HEK293 (cell line): Measurements from ENCODE around the gene FKRP.
A peak's percentile ranks its signal among the peaks of the same experiment; 100 is the strongest.

Experiments
- BCL11B ChIP-seq: fragments of 450-650 bp; formaldehyde crosslinking; IDR thresholded peaks from 2 replicates; pipeline ENCODE4 v1.5.1; 2016; ENCODE audit warnings: low read depth, missing biosample characterization, missing genetic modification characterization
- OVOL3 ChIP-seq: fragments of 450-650 bp; formaldehyde crosslinking; IDR thresholded peaks from 2 replicates; pipeline ENCODE4 v1.5.1; 2016; ENCODE audit warnings: missing biosample characterization, missing genetic modification characterization
- SALL2 ChIP-seq: fragments of 450-650 bp; formaldehyde crosslinking; IDR thresholded peaks from 2 replicates; pipeline ENCODE4 v1.5.0; 2017; ENCODE audit warnings: missing biosample characterization, mild to moderate bottlenecking, missing genetic modification characterization, borderline replicate concordance
- SP3 ChIP-seq: fragments of 450-650 bp; formaldehyde crosslinking; IDR thresholded peaks from 2 replicates; pipeline ENCODE4 v1.5.1; 2016; ENCODE audit warnings: missing biosample characterization, missing genetic modification characterization
- WT1 ChIP-seq: fragments of 450-650 bp; formaldehyde crosslinking; IDR thresholded peaks from 2 replicates; pipeline ENCODE4 v1.5.1; 2016; ENCODE audit warnings: missing biosample characterization, missing genetic modification characterization
- YY2 ChIP-seq: fragments of 450-650 bp; formaldehyde crosslinking; IDR thresholded peaks from 2 replicates; pipeline ENCODE4 v1.5.1; 2016; ENCODE audit warnings: missing biosample characterization, missing genetic modification characterization
- ZEB2 ChIP-seq: fragments of 450-650 bp; formaldehyde crosslinking; IDR thresholded peaks from 2 replicates; pipeline ENCODE4 v1.5.1; 2016; ENCODE audit warnings: missing biosample characterization, missing genetic modification characterization
- ZNF114 ChIP-seq: fragments of 450-650 bp; formaldehyde crosslinking; IDR thresholded peaks from 2 replicates; pipeline ENCODE4 v1.5.0; 2017; ENCODE audit warnings: missing biosample characterization, missing genetic modification characterization
- ZNF169 ChIP-seq: fragments of 450-650 bp; formaldehyde crosslinking; IDR thresholded peaks from 2 replicates; pipeline ENCODE4 v1.5.1; 2016; ENCODE audit warnings: missing biosample characterization, missing genetic modification characterization
- ZNF174 ChIP-seq: fragments of 450-650 bp; formaldehyde crosslinking; IDR thresholded peaks from 2 replicates; pipeline ENCODE4 v1.5.0; 2017; ENCODE audit warnings: missing biosample characterization, mild to moderate bottlenecking, missing genetic modification characterization
- ZNF2 ChIP-seq: fragments of 450-650 bp; formaldehyde crosslinking; IDR thresholded peaks from 2 replicates; pipeline ENCODE4 v1.5.1; 2016; ENCODE audit warnings: missing biosample characterization, missing genetic modification characterization
- ZNF274 ChIP-seq, 2 experiments: fragments of 200-500 bp in 1 of 2; fragments of 450-650 bp in 1 of 2; sonication (Bioruptor generic) in 1 of 2; formaldehyde crosslinking in 1 of 2; IDR thresholded peaks; 2 replicates each; pipeline versions ENCODE4 v1.5.1 to v1.6.1; 2014 to 2016; ENCODE audit warnings: borderline replicate concordance in 1 of 2, inconsistent platforms in 1 of 2, low read length in 1 of 2, missing biosample characterization in 1 of 2, missing genetic modification characterization in 1 of 2
- ZNF324 ChIP-seq: fragments of 450-650 bp; formaldehyde crosslinking; IDR thresholded peaks from 2 replicates; pipeline ENCODE4 v1.5.1; 2016; ENCODE audit warnings: missing biosample characterization, missing genetic modification characterization
- ZNF335 ChIP-seq: fragments of 450-650 bp; formaldehyde crosslinking; conservative IDR thresholded peaks from 2 replicates; pipeline ENCODE4 v1.5.1; 2016; ENCODE audit warnings: missing biosample characterization, missing genetic modification characterization
- ZNF341 ChIP-seq: fragments of 450-650 bp; formaldehyde crosslinking; IDR thresholded peaks from 2 replicates; pipeline ENCODE4; 2016; ENCODE audit warnings: low read depth, missing biosample characterization, missing genetic modification characterization
- ZNF514 ChIP-seq: fragments of 450-650 bp; formaldehyde crosslinking; IDR thresholded peaks from 2 replicates; pipeline ENCODE4 v1.5.1; 2016; ENCODE audit warnings: missing biosample characterization, missing genetic modification characterization
- ZNF621 ChIP-seq: fragments of 450-650 bp; formaldehyde crosslinking; IDR thresholded peaks from 2 replicates; pipeline ENCODE4 v1.5.1; 2017; ENCODE audit warnings: missing biosample characterization, missing genetic modification characterization
- ZNF623 ChIP-seq: fragments of 450-650 bp; formaldehyde crosslinking; IDR thresholded peaks from 2 replicates; pipeline ENCODE4 v1.5.1; 2016; ENCODE audit warnings: missing biosample characterization, missing genetic modification characterization
- ZNF677 ChIP-seq: fragments of 450-650 bp; IDR thresholded peaks from 2 replicates; pipeline ENCODE4 v1.5.0; 2018; ENCODE audit warnings: missing biosample characterization, mild to moderate bottlenecking, missing genetic modification characterization, moderate library complexity
- ZNF785 ChIP-seq: fragments of 450-650 bp; formaldehyde crosslinking; IDR thresholded peaks from 2 replicates; pipeline ENCODE4 v1.5.1; 2016; ENCODE audit warnings: missing biosample characterization, missing genetic modification characterization
- ZNF792 ChIP-seq: fragments of 450-650 bp; formaldehyde crosslinking; IDR thresholded peaks from 2 replicates; pipeline ENCODE4 v1.5.1; 2016; ENCODE audit warnings: missing biosample characterization, missing genetic modification characterization
- ZSCAN30 ChIP-seq: fragments of 450-650 bp; IDR thresholded peaks from 2 replicates; pipeline ENCODE4 v1.5.1; 2018; ENCODE audit warnings: missing biosample characterization, mild to moderate bottlenecking, missing genetic modification characterization, moderate library complexity
- ZXDB ChIP-seq: fragments of 450-650 bp; formaldehyde crosslinking; IDR thresholded peaks from 2 replicates; pipeline ENCODE4 v1.5.1; 2016; ENCODE audit warnings: missing biosample characterization, missing genetic modification characterization
- TF ChIP-seq, protein P1 (sequence below): fragments of 450-650 bp; formaldehyde crosslinking; IDR thresholded peaks from 2 replicates; pipeline ENCODE4 v1.5.1; 2016; ENCODE audit warnings: missing biosample characterization, missing genetic modification characterization
- TF ChIP-seq, protein P2 (sequence below): fragments of 450-650 bp; formaldehyde crosslinking; IDR thresholded peaks from 2 replicates; pipeline ENCODE4 v1.5.1; 2016; ENCODE audit warnings: missing biosample characterization, missing genetic modification characterization
- TF ChIP-seq, protein P3 (sequence below): fragments of 450-650 bp; formaldehyde crosslinking; IDR thresholded peaks from 2 replicates; pipeline ENCODE4 v1.5.1; 2016; ENCODE audit warnings: missing biosample characterization, missing genetic modification characterization
- TF ChIP-seq, protein P4 (sequence below): fragments of 450-650 bp; formaldehyde crosslinking; IDR thresholded peaks from 2 replicates; pipeline ENCODE4 v1.5.1; 2016; ENCODE audit warnings: missing biosample characterization, missing genetic modification characterization, low read depth

FKRP gene

DNA sequence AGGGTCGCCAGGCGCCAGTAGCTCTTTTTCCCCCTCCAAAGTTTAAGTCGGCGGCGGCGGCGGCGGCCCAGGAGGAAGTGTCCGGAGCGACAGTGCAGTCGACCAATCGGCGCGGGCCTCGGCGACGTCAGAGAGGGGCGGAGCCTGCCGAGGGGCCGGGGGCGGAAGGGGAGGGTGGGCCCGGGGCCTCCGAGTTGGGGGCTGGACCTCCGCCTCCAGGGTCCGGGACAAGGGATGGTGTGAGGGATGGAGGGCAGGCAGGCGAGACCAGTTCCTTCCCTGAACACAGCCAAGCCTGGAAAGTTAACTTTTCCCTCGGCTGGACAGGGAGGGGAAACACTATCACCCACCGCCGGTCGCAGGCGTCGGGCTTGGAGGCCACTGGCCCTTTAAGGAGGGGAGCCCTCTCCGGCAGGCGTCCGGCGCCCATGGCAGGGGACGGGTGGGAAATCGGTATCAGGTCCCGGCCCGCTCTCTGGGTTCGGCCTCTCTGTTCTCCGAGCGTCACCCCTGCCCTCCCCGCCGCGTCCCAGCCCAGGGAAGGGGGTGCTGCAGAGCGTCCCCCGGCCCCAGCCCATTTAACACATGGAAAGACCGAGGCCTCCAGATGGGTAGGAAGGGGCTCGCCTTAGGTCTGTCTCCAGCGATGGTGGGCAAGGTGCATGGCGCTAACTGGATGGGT is 28.7 kb upstream of the FKRP start, which contains the start of gene PRKD2 (continued):
- TF ChIP-seq, protein P1, sequence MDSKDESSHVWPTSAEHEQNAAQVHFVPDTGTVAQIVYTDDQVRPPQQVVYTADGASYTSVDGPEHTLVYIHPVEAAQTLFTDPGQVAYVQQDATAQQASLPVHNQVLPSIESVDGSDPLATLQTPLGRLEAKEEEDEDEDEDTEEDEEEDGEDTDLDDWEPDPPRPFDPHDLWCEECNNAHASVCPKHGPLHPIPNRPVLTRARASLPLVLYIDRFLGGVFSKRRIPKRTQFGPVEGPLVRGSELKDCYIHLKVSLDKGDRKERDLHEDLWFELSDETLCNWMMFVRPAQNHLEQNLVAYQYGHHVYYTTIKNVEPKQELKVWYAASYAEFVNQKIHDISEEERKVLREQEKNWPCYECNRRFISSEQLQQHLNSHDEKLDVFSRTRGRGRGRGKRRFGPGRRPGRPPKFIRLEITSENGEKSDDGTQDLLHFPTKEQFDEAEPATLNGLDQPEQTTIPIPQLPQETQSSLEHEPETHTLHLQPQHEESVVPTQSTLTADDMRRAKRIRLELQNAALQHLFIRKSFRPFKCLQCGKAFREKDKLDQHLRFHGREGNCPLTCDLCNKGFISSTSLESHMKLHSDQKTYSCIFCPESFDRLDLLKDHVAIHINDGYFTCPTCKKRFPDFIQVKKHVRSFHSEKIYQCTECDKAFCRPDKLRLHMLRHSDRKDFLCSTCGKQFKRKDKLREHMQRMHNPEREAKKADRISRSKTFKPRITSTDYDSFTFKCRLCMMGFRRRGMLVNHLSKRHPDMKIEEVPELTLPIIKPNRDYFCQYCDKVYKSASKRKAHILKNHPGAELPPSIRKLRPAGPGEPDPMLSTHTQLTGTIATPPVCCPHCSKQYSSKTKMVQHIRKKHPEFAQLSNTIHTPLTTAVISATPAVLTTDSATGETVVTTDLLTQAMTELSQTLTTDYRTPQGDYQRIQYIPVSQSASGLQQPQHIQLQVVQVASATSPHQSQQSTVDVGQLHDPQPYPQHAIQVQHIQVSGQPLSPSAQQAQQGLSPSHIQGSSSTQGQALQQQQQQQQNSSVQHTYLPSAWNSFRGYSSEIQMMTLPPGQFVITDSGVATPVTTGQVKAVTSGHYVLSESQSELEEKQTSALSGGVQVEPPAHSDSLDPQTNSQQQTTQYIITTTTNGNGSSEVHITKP (tag by site-specific recombination) = 0 out of 2 replicates have a peak, but pooled peaks have one; percentile 4
- TF ChIP-seq OVOL3 (tag by site-specific recombination) (no peak), ZNF2 (tag by site-specific recombination) (no peak), SP3 (tag by site-specific recombination) (peak; percentile 83), ZNF514 (tag by site-specific recombination) (no peak), YY2 (tag by site-specific recombination) (0 out of 2 replicates have a peak, but pooled peaks have one; percentile 10), ZNF785 (tag by site-specific recombination) (no peak), ZNF621 (tag by site-specific recombination) (no peak), ZEB2 (tag by site-specific recombination) (0 out of 2 replicates have a peak, but pooled peaks have one; percentile 23), ZNF174 (tag by site-specific recombination) (no peak), ZNF324 (tag by site-specific recombination) (no peak), WT1 (no peak), ZNF169 (tag by site-specific recombination) (no peak), ZNF677 (tag by site-specific recombination) (no peak), ZNF623 (tag by site-specific recombination) (no peak), ZNF792 (tag by site-specific recombination) (no peak), ZNF274 (IDR thresholded peaks at IDR 0.05; ENCODE audit: low read length) (no peak), ZNF274 (tag by site-specific recombination; IDR thresholded peaks at IDR 0.05; ENCODE audit: borderline replicate concordance) (no peak), ZNF114 (tag by site-specific recombination) (no peak), BCL11B (tag by site-specific recombination) (peak; percentile 46; the same call in 1 of the 2 replicates), ZNF341 (tag by site-specific recombination) (no peak), ZXDB (tag by site-specific recombination) (peak; percentile 83), SALL2 (tag by site-specific recombination) (no peak), ZNF335 (tag by site-specific recombination) (peak; percentile 94), ZSCAN30 (tag by site-specific recombination) (0 out of 2 replicates have a peak, but pooled peaks have one; percentile 15)
- TF ChIP-seq, protein P2, sequence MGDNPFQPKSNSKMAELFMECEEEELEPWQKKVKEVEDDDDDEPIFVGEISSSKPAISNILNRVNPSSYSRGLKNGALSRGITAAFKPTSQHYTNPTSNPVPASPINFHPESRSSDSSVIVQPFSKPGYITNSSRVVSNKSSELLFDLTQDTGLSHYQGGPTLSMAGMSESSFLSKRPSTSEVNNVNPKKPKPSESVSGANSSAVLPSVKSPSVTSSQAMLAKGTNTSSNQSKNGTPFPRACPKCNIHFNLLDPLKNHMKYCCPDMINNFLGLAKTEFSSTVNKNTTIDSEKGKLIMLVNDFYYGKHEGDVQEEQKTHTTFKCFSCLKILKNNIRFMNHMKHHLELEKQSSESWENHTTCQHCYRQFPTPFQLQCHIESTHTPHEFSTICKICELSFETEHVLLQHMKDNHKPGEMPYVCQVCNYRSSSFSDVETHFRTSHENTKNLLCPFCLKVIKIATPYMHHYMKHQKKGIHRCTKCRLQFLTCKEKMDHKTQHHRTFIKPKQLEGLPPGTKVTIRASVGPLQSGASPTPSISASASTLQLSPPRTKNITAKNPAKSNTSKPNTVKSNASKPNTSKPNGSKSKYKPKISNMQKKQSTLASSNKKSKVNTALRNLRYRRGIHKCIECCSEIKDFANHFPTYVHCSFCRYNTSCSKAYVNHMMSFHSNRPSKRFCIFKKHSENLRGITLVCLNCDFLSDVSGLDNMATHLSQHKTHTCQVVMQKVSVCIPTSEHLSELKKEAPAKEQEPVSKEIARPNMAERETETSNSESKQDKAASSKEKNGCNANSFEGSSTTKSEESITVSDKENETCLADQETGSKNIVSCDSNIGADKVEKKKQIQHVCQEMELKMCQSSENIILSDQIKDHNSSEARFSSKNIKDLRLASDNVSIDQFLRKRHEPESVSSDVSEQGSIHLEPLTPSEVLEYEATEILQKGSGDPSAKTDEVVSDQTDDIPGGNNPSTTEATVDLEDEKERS (tag by site-specific recombination) = no peak
- TF ChIP-seq, protein P3, sequence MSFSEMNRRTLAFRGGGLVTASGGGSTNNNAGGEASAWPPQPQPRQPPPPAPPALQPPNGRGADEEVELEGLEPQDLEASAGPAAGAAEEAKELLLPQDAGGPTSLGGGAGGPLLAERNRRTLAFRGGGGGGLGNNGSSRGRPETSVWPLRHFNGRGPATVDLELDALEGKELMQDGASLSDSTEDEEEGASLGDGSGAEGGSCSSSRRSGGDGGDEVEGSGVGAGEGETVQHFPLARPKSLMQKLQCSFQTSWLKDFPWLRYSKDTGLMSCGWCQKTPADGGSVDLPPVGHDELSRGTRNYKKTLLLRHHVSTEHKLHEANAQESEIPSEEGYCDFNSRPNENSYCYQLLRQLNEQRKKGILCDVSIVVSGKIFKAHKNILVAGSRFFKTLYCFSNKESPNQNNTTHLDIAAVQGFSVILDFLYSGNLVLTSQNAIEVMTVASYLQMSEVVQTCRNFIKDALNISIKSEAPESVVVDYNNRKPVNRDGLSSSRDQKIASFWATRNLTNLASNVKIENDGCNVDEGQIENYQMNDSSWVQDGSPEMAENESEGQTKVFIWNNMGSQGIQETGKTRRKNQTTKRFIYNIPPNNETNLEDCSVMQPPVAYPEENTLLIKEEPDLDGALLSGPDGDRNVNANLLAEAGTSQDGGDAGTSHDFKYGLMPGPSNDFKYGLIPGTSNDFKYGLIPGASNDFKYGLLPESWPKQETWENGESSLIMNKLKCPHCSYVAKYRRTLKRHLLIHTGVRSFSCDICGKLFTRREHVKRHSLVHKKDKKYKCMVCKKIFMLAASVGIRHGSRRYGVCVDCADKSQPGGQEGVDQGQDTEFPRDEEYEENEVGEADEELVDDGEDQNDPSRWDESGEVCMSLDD (tag by site-specific recombination) = peak; percentile 87
- TF ChIP-seq, protein P4, sequence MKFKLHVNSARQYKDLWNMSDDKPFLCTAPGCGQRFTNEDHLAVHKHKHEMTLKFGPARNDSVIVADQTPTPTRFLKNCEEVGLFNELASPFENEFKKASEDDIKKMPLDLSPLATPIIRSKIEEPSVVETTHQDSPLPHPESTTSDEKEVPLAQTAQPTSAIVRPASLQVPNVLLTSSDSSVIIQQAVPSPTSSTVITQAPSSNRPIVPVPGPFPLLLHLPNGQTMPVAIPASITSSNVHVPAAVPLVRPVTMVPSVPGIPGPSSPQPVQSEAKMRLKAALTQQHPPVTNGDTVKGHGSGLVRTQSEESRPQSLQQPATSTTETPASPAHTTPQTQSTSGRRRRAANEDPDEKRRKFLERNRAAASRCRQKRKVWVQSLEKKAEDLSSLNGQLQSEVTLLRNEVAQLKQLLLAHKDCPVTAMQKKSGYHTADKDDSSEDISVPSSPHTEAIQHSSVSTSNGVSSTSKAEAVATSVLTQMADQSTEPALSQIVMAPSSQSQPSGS (tag by site-specific recombination) = no peak
